GM18499 (cell line): ENCODE data around the gene EBF4.

Source experiments
- ATAC-seq: cut with Tn5 transposase; IDR thresholded peaks from one replicate; pipeline ENCODE4 v1.9.1; 2021; ENCODE audit warnings: moderate number of reproducible peaks; ENCODE audit not compliant: insufficient read depth, unreplicated experiment

EBF4 gene

GRCh38 chr20:2778602-2779321 is 86.2 kb downstream of the EBF4 start:
- ATAC-seq = no peak

DNA sequence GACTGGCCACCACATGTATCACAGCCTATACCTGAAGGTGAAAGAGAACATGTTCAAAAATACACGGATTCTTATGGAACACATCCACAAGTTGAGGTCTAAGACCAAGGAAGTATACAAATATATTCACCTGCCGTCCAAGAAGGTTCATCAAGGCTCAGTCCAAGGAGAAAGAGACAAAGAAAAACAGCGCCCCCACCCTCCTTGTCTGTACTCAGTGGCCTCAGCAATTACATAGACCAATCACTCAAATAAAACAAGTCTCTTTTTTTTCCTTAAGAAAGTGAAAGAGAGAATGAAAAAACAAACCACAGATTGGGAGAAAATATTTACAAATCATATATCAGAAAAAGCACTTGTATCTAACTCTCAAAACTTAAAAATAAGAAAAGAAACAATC is 88.4 kb downstream of the EBF4 start:
- ATAC-seq = no peak

DNA sequence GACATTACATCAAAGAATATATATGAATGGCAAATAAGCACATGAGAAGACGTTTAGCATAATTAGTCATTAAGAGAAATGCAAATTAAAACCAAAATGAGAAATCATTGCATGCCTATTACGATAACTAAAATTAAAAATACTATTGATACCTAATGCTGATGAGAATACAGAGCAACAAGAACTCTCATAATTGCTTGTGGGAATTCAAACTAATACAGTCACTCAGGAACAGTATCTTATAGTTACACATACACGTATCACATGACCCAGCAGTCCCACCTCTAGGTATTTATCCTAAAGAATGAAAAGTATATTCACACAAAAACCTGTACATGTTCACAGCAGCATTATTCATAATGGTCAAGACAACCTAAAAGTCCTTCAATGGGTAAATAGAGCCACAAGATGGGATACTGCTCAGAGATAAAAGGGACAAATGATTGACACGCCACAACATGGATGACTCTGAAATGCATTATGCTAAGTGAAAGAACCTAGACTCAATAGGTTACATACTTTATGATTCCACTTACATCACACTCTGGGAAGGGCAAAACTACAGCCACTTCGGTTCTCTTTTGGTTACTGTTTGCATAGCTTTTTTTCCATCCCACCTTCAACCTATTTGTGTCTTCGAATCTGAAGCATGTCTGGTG is 91.5 kb downstream of the EBF4 start:
- ATAC-seq = no peak

DNA sequence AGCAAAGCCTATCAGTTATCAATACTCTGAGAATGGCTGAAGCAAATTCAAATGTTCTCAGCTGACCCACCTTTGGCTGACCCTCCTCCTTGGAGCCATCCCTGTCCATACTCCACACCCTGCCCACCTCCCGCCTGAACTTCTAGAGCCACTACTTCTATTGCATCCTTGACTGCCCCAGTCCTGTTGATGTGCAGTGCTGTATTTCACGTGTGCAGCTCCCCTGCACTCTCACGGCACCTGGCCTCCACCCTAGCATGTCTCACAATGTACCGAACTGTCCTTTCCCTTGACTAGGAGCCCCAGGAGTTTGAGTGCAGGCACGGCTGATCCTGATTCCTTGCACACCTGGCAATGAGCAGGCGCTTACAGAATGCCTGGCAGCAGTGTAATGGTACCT is 100.9 kb downstream of the EBF4 start:
- ATAC-seq = no peak

- ATAC-seq = no peak
These were observed 101.7 kb downstream of the EBF4 start for GRCh38 chr20:2794202-2794748.

GRCh38 chr20:2794866-2795447 is 102.4 kb downstream of the EBF4 start:
- no peak for ATAC-seq

DNA sequence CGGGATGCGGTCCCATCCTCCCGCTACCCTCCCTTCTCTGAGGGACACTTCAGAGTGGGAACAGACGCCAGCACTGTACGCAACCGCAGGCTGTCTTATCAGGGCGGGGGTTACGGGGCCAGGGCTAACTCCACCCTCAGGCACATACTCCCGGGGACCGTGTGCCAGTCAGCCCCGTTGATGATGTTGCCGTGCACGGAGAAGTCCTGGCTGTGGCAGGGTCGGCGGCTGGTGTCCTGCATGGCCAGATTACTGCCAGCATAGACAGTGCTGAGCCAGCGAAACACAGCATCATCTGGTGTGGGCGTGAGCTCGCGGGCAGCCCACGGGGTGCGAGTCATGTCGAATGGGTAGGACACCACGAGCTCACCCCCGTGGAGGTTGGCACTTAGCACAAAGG is 102.9 kb downstream of the EBF4 start:
- ATAC-seq = no peak

DNA sequence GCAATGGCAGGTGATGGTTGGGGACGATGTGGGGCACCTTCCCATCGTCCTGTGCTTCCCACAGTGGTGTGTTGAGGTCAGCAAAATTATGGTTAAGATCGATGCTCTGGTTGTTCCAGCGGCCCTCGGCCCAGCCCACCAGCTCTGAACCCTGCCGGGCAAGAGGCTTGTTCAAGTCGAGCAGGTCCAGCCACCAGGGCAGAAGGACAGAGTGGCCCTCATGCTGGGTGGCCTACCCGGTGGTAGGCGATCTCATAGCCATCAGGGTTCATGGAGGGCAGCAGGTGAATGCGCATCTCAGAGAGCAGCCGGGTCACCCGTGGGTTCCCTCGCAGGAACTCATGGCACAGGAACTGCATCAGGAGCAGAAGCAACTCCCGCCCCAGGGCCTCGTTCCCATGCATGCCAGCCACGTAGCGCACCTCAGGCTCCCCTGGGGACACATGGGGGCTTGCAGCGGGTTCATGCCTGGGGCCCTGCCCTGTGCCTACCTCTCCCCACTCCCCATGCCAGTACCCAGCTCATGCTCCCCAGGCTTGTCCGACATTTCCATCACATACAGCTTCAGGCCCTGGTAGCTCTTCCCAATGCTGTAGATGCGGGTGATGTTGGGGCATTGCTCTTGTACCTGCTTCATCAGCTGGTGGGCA is 103.6 kb downstream of the EBF4 start:
- no peak for ATAC-seq

GRCh38 chr20:2797136-2797983 is 104.8 kb downstream of the EBF4 start:
- ATAC-seq = no peak

GRCh38 chr20:2798095-2798805 is 105.7 kb downstream of the EBF4 start:
- ATAC-seq = no peak

- no peak for ATAC-seq
These were observed 106.2 kb downstream of the EBF4 start for GRCh38 chr20:2798814-2799213.

DNA sequence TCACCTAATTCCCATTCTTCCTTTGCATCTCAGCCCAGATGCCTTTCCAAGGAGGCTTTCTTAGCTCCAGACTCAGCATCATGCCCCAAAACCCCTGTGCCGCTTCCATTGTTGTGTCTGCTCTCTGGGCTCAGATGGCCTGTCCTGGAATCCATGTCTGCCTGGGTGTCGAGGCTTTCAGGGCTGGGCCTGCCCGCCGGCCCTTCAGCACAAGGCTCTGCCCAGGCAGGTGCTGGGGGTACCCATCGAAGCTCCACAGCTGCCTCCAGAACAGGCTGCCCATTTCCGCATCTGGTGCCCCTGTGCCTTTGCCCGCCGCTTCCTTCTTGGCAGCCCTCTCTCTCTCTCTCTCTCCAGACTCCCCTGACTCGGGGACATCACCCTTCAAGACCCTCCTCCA is 106.7 kb downstream of the EBF4 start:
- no peak for ATAC-seq

GRCh38 chr20:2799688-2800520 is 107.3 kb downstream of the EBF4 start:
- no peak for ATAC-seq

DNA sequence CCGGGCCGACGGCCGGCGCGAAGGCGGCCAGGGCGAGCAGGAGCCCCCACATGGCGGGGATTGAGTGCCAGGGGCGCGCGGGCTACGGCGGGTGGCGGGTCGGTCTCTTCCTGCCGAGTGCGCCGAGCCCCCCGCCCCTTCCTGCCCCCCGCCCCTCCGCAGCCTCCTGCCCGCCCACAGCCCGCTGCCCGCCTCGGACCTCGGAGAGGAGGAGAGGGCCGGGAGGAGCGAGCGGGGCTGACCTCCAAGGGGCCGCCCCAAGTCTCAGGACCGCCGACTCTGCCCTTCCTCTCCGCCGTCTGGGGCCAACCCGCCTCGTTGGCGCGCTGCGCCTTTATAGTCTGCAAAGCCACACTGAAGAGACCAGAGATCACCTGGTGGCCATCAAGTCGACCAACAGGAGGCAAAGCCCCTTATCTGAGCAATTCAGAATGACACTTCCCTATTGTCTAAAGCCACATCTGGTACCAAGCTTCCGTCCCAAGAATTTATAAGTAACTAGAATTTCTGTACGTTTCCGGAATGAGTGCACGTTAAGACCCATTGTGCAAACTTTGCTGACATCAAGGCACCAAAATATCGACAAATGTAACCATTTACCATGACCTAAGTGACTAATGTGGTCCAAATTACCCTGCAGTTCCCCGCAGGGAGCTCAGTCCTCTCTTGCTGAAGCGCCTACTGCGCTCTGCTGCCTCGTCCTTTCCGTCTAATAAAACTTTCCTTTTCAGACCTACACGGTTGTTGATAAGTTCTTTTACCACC is 108.1 kb downstream of the EBF4 start, which contains the start of gene CPXM1:
TSS of gene CPXM1 (minus strand) at position 107 of the 765 bp plus-strand sequence. CDS start at position 52, 55 bp downstream.
- no peak for ATAC-seq

DNA sequence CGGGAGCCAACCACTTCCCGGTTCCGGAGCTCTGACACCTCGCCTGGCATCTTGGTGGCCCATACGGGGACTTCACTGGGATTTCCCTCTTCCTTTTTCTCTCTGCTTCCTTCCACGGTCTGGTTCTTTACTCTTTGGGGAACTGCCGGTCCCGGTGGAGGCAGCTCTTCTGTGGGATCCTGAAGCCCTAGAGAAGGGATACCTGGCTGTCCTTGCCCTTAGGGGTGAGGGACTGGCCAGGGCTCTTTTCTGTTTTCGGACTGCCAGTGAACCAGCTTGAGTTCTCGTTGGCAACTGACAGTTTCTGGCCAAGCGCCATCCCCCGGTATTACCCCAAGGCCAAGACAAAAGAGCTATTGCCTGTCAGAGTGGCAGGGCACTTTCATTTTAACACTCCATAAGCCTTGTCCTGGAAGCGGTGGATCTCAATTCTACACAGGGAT is 108.7 kb downstream of the EBF4 start:
- ATAC-seq = no peak

- ATAC-seq = no peak
These were observed 111.7 kb downstream of the EBF4 start for GRCh38 chr20:2804041-2804828.
